AG09319 (cell line): ENCODE data around the gene WDFY1.

ENCODE experiments used
- DNase-seq: peaks from one replicate; pipeline ENCODE4 v3.0.0-alpha.2; 2010; ENCODE audit warnings: low read depth; ENCODE audit errors: extremely low read depth
- TF ChIP-seq, protein P1 (sequence below): IDR thresholded peaks from 2 replicates; pipeline ENCODE4 v1.5.1; 2011; ENCODE audit warnings: low read depth, mild to moderate bottlenecking, inconsistent platforms, low read length, moderate library complexity

The WDFY1 gene

DNA sequence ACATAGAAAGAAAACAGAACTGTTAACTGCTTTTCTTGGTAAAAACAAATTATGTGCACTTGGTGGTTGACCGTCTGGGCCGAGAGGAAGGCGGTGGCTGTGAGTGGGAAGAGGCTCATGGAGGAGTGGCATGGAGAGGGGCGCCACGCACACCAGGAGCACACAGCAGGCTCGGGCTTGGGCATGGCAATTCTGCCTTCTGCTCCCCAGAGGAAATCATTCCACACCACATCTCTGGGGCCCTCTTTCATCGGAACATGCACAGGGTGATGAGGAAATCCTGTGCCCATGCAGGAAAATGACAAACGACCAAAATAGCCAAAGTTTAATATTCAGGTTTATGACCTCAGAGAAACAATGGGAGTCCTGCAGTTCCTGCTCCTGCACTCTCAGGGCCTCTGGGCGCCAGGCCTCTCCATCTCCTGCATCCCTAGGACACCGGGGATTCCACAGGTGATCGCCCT lies 26.4 kb downstream of the WDFY1 start:
- TF ChIP-seq, protein P1, sequence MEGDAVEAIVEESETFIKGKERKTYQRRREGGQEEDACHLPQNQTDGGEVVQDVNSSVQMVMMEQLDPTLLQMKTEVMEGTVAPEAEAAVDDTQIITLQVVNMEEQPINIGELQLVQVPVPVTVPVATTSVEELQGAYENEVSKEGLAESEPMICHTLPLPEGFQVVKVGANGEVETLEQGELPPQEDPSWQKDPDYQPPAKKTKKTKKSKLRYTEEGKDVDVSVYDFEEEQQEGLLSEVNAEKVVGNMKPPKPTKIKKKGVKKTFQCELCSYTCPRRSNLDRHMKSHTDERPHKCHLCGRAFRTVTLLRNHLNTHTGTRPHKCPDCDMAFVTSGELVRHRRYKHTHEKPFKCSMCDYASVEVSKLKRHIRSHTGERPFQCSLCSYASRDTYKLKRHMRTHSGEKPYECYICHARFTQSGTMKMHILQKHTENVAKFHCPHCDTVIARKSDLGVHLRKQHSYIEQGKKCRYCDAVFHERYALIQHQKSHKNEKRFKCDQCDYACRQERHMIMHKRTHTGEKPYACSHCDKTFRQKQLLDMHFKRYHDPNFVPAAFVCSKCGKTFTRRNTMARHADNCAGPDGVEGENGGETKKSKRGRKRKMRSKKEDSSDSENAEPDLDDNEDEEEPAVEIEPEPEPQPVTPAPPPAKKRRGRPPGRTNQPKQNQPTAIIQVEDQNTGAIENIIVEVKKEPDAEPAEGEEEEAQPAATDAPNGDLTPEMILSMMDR: no peak
- no peak for DNase-seq

DNA sequence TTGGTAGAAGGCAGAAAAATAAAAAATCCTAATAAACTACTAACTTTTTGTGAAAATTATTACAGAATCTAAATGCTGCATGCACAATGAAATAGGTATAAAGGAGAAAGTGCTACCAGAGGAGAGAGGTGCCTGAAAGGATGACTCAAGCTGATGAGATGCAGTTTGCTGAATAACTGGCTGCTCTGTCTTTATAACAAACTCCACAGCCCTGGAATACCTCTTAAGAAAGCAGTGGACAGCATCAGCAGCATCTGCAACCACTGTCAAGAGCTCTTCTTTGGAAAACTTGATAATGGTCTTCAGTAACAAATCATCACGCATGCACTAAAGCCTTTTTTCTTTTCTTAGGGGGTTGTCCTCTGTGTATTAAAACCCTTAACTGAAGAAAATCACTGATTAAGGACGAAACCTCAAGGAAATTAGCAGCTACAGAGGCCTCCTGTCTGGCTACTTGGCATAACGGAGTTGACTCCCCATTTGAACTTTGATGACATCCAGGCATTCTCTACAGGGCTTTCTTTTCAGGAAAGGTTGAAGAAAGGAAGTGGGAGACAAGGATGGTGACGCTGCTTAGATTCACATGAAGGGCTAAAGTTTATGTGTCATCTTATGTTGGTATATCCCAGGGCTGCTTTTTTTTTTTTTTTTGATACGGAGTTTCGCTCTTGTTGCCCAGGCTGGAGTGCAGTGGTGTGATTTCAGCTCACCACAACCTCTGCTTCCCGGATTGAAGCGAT lies 28.8 kb downstream of the WDFY1 start:
- no peak for DNase-seq
- TF ChIP-seq, protein P1: no peak

DNA sequence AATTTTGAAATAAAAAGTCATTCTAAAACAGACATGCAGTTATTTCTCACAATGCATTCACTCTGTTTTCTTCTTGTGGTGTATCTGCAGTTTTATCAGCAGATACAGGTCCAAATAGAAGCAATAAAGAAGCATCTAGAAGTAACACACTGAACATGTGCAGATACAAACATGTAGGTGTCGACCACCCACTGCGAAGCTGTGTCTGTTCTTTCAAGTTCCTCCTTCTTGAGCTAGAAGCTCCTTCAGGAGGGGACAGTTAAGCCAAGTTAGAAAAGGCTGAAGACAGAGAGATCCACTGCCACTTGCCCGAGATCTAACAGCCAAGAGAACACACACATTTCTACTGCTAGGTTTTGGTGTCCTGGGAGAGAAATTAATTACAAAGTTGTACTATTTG lies 30.1 kb downstream of the WDFY1 start:
- DNase-seq: no peak
- TF ChIP-seq, protein P1: no peak

DNA sequence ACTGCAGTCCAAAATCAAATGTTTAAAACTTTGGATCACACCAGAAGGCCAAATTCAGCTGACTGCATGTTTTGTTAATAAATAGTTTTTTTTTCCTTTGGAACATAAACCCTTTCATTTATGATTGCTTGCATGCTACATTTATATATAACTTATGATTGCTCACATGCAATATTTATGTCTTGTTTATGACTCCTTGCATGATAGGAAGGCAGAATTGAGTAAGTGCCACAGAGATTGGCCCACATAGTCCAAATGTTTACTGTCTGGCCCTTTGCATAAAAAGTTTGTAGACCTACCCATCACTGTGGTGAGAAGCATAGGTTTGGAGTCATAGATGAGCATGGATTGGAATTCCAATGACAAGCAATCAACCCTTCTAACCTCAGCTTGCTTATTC lies 30.8 kb downstream of the WDFY1 start:
- DNase-seq: no peak
- TF ChIP-seq, protein P1: no peak

DNA sequence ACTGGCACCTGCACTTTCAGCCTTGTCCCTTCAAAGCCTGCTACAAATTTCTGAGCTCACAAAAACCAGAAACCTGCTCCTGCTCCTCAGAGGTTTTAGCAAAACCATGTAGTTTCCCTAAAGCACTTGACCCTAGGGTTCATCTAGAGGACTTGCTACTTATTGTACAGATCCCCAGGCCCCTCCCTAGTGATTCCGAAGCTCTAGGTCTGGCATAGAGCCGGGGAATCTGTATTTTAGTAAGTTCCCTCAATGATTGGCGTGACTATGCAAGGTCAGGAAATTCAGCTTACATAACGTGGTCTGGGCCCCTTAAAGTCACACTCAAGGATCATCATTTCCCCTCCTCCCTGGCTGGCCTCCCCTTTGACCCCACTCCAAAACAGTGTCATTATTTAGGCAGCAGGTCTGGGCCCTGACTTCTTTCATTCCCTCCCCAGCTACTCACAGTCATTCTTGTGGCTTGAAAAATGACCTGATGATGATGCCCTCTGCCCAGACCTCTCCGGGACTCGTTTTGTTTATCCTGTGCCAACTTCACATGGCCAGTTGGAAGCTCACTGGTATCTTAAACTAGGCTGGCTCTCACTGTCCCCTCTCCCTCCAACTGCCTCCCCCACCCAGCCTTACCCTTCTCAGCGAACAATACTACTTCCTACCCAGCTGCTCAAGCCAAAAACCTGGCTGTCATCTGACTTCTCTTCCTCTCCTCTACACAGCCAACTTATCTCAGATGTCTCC lies 36.0 kb downstream of the WDFY1 start:
- no peak for DNase-seq
- TF ChIP-seq, protein P1: no peak

DNA sequence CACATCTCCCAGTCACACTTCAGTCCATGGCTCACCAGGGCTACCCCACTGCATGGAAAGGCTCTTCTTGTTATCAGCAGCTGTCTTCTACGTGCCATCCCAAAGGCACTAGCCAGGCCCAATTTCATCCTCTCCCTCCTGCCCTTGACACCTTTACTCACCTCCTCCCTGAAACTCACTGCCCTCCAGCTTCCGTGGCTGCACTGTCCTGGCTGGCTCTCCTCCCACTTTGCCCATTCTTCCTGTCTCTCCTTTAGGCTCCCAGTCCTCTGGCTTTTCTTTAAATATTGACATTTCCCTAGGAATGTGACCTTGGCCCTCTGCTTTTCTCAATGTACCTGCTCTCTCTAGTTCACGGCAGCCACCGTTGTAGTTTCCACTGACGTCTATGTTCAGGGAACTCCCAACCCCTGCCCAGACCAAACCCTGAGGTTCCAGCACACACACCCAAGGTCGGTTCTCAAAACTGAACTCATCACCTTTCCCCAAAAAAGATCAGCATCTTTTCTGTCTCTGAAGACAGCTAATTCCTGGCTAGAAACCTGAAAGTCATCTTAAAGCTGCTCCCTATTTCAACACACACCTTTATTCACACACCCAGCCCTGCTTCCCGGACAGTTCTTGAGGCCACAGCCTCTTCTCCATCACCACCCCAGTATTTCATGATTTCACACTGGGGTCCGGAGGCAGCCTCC lies 36.7 kb downstream of the WDFY1 start:
- TF ChIP-seq, protein P1: no peak
- DNase-seq: no peak

DNA sequence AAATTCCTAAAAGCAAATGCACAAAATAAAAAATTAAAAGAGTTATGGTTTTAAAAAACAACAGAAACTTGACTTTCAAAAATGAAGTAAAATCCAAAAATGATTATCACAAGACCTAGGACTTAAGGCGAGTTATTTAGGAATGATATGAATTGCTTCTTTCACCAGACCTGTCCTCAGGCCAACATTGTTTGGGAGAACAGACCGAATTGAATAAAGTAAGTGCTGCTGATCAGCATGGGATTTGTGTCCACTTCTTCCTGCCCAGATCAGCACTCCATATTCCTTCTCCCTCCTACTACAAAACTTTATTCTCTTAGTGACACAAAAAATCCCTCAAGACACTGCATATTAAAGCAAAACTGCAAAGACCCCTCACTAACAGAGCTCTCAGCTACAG lies 39.1 kb downstream of the WDFY1 start:
- TF ChIP-seq, protein P1: no peak
- no peak for DNase-seq
